ENCODE measurements around the gene NCAPG2.

- no peak for TF ChIP-seq RFXANK (CRISPR knock-in tag; IDR thresholded peaks at IDR 0.05)
- no peak for TF ChIP-seq ETV6 (CRISPR knock-in tag; conservative IDR thresholded peaks at IDR 0.05)
- TF ChIP-seq SPEN (CRISPR knock-in tag; IDR thresholded peaks at IDR 0.05; ENCODE audit: low read depth), result no peak
- no peak for TF ChIP-seq EZH2 (conservative IDR thresholded peaks at IDR 0.05; ENCODE audit: low read depth, low read length)
- no peak for TF ChIP-seq ZNF207 (IDR thresholded peaks at IDR 0.05; ENCODE audit: borderline replicate concordance)
- no peak for TF ChIP-seq REST (IDR thresholded peaks at IDR 0.05; ENCODE audit: borderline replicate concordance in 1 of 2, low read depth in 1 of 2, low read length in 2 of 2)
- no peak for TF ChIP-seq IKZF5 (CRISPR knock-in tag; IDR thresholded peaks at IDR 0.05)
- no peak for TF ChIP-seq U2AF1 (optimal IDR thresholded peaks at IDR 0.05; ENCODE audit: low read depth, low read length)
These were observed 38.6 kb upstream of the NCAPG2 start for GRCh38 chr7:158743219-158743618.

Data from HepG2 (cell line).